ENCODE measurements around the gene RFTN1. TPM values are rescaled to one million over a fixed set of nuclear protein-coding genes. Genes with fewer than 3 reads are reported as not detected.

The RFTN1 gene
- total RNA-seq, 1 donor from 2014 or later = 3.1 TPM

- no peak for ATAC-seq
Measured at GRCh38 chr3:16400106-16400931, 113.2 kb downstream of the RFTN1 start.

GRCh38 chr3:16399473-16399872, 114.0 kb downstream of the RFTN1 start:
- no peak for ATAC-seq

DNA sequence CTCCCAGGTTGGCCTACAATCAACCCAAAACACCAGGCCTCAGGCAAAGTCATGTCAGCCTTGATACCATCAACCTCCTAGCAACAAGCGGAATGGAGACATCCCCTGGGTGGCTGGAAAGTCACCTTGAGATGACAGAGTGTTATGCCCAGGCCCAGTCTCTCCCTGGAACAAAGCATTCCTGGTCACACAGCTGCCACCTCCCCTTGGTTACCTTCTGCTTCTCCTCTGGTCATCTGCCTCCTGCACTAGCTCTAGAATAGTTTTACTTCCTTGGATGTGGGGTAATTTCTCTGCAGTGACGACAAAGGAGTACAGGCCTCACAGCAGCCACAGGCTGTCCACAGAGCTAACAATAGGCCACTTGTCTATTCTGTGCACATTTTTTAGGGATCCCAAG, 114.9 kb downstream of the RFTN1 start:
- no peak for ATAC-seq

DNA sequence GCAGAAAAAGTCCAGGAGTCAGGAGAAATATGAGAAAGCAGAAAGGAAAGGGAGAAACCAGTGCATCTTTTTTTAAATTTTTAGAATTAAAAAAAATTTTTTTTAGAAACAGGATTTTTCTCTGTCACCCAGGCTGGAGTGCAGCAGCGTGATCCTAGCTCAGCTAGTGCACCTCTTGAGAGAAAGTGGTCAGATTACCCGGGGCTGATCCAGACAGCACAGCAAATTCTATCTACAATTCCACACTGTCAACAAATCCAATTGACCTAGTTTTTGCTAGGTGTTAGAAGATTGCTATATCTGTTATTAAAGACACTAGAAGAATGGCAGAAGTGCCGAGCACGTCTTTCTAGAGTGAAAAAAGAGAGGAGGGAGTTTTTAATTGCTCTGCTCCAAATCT, 117.3 kb downstream of the RFTN1 start:
- ATAC-seq = no peak

- ATAC-seq = no peak
Measured at GRCh38 chr3:16395212-16395611, 118.3 kb downstream of the RFTN1 start.

DNA sequence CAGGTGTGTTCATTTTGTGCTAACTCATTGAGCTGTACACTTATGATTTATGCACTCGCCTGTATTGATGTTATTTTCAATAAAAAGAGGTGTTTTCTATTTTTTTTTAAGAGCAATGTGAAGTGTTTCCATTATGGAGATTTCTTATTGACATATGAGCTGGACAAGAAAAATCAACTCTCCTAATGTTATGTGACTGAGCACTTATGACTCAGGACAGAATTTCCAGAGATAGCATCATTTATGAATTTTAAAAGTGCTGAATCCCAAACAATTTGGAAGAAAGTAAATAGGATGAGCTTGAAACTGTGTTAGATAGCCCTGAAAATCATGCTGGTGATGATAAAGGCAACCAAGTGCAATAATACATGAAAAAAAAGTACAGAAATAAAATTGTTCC, 118.9 kb downstream of the RFTN1 start:
- no peak for ATAC-seq

DNA sequence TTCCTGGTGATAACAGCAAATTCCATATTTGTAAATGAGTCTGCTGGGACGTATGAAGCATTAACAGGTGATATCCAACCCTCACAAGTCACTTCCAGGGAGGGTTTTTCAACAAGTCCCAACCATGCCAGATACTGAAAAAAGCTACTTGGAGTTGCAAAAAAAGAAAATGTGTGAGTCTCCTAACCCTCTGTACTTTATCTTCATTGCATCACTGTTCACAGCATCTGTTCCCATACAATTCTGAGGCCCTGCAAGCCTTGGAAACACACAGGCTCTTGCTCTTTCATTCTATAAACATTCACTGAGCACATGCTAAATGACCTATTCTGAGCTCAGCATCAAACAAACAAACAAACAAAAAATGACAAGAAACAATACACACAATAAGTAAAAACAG, 120.8 kb downstream of the RFTN1 start:
- no peak for ATAC-seq

GRCh38 chr3:16392065-16392464, 121.4 kb downstream of the RFTN1 start:
- no peak for ATAC-seq

- no peak for ATAC-seq
Measured at GRCh38 chr3:16390581-16390980, 122.9 kb downstream of the RFTN1 start.

- ATAC-seq = no peak
Measured at GRCh38 chr3:16388850-16389441, 124.6 kb downstream of the RFTN1 start.

GRCh38 chr3:16386561-16386960, 126.9 kb downstream of the RFTN1 start:
- ATAC-seq = no peak

DNA sequence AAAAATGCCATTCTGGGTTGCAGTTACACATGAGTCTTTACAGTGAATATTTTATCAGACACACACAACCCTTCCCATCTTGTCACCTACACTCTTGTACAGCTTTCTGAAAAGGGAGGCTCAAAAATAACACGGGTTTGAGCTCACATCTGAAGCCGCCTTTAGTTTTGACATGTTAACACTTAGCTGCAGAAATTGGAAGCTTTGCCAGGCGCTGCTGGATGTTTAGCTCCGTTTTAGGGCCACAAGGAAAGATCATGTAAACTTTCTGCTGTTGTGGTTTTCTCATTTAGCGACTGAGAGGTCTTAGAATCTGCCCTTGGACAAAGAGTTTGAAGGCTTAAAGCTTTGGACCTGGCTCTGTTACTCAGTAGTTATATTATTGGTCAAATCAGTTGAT, 128.3 kb downstream of the RFTN1 start:
- no peak for ATAC-seq

DNA sequence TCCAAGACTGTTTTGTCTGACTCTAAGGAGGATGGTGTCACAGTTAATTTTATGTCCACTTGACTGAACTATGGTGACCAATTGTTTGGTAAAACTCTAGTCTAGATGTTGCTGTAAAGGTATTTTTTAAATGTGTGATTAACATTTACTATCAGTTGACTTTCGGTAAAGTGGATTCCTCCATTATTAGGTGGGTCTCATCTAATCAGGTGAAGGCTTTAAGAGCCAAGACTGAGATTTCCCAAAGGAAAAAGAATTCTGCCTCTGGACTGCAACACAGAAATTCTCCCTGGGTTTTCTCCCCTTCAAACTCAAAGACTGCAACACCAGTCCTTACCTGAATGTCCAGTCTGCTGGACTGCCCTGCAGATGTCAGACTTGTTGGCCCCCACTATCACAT, 129.6 kb downstream of the RFTN1 start:
- ATAC-seq = no peak

- ATAC-seq = no peak
Measured at GRCh38 chr3:16382845-16383244, 130.7 kb downstream of the RFTN1 start.

GRCh38 chr3:16381426-16381825, 132.1 kb downstream of the RFTN1 start:
- ATAC-seq = no peak

DNA sequence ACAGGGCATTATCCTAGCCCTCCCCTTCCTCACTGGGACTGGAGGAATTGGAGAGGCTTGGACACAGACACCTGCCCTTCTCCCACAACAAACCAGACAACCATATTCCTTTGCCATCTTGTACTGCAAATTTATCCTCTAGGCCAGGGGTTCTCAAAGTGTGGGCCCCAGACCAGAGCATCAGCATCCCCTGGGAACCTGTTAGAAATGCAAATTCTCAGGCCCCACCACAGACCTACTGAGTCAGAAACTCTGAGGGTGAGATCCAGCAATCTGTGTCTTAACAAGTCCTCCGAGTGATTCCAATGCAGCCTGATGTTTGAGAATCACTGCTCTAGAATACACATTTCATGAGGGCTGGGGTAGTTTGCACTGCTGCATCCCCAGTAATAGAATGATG, 133.1 kb downstream of the RFTN1 start:
- no peak for ATAC-seq

DNA sequence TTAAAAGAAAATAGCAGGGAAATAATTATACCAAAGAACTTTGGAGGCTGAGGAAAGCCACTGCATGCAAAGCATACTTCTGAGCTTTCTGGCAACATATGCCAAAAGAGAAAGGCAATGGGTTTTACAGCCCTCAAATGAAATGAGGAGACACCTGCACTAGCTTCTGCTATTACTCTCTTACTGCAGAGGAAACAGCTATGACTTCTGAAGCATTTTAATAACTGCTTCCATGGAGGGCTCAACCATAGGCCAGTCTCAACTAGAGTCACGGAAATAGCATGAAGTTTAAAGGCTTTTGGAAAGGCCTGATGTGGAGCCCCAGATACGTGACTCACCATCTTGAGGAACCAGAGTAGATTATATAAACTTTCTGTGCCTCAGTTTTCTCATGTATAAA, 133.7 kb downstream of the RFTN1 start:
- no peak for ATAC-seq

GRCh38 chr3:16378920-16379319, 134.6 kb downstream of the RFTN1 start:
- no peak for ATAC-seq

- no peak for ATAC-seq
Measured at GRCh38 chr3:16378415-16378814, 135.1 kb downstream of the RFTN1 start.

GRCh38 chr3:16377847-16378302, 135.6 kb downstream of the RFTN1 start:
- no peak for ATAC-seq

DNA sequence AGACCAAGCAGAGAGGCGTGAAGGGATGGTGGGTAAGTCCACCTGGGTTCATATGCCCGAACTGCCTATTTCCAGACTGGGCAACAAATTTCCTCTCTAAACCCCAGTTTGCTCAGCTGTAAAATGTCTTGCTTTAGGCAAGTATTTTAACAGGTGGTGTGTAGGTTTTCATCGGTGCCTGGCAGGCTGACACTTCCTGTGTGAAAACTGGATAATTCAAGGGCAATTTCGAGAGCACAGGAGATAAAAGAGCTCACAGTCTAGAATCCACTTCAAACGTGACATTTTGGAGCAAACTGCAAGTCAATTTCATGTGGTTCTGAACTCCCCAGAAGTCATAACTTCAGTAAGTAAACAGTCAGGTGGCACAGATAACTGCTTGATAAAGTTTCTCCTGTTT, 136.3 kb downstream of the RFTN1 start:
- ATAC-seq = no peak

GRCh38 chr3:16375891-16376290, 137.6 kb downstream of the RFTN1 start:
- no peak for ATAC-seq

GRCh38 chr3:16374935-16375245, 138.6 kb downstream of the RFTN1 start:
- ATAC-seq = no peak

Measured in esophagus mucosa (tissue), 1 donor.